Measurements from ENCODE around the gene FUCA2. TPM values are rescaled to one million over a fixed set of nuclear protein-coding genes. Genes with fewer than 3 reads are reported as not detected.
"Not testable (repeated sequence)": the region's sequence is repeated elsewhere in the genome, so short reads cannot be mapped to it uniquely, and the experiment has no call there.

FUCA2 gene
- polyA plus RNA-seq, 1 experiment = 66.8 TPM

GRCh38 chr6:143449082-143449713 is 62.3 kb downstream of the FUCA2 start:
- no peaks in the 10 kb centered on the region for H3K27me3 ChIP-seq (ENCODE audit: control insufficient read depth, insufficient read depth, low read length)
- no peak for DNase-seq (ENCODE audit: low read depth, low spot score)
- peak overlapping the region; percentile 95 for H3K4me3 ChIP-seq (ENCODE audit: low read depth, low read length)
- ChIA-PET CTCF (no interaction called here), POLR2A (interaction anchor here (0.6 to 1.6 kb wide), 3 partner anchors 7 to 925 kb away, joined by 3 to 6 read pairs (median 5); no protein-coding TSS in a partner anchor)
- no peaks in the 10 kb centered on the region for H3K9me3 ChIP-seq (ENCODE audit: control insufficient read depth, insufficient read depth, low read length)
- H3K27ac ChIP-seq (ENCODE audit: low read depth, low read length) = no peak overlapping the region
- TF ChIP-seq CTCF (IDR thresholded peaks at IDR 0.05; ENCODE audit: low read depth, low read length) = no peak

GRCh38 chr6:143447865-143448264 is 63.7 kb downstream of the FUCA2 start:
- POLR2A ChIA-PET = not testable (repeated sequence)
- CTCF ChIA-PET = interaction anchor here (1.4 to 2.0 kb wide), 2 partner anchors 20 to 973 kb away, joined by 3 to 8 read pairs; no protein-coding TSS in a partner anchor

More at GRCh38 chr6:143447865-143448264, 63.7 kb downstream of the FUCA2 start:
- H3K27me3 ChIP-seq (ENCODE audit: control insufficient read depth, insufficient read depth, low read length); DNase-seq (ENCODE audit: low read depth, low spot score); H3K9me3 ChIP-seq (ENCODE audit: control insufficient read depth, insufficient read depth, low read length); H3K27ac ChIP-seq (ENCODE audit: low read depth, low read length); H3K4me3 ChIP-seq (ENCODE audit: low read depth, low read length): not testable (repeated sequence)

Small RNA genes within 50 kb of the gene (small RNA-seq; reads per million reads assigned to genes)
- not detected for gene RNA5SP221 (ENCODE audit: insufficient read length, low read depth)

Other genes starting within 250 kb of the FUCA2 start
- 4.3 and 5.6 TPM in 2 replicates for gene ADAT2, start 61.0 kb downstream of the FUCA2 start, polyA plus RNA-seq (2011; rRNA removed)
- gene PEX3, start 60.9 kb downstream of the FUCA2 start, polyA plus RNA-seq (2011; rRNA removed) = 29.3 and 30.9 TPM in 2 replicates
- gene PHACTR2, start 166.2 kb upstream of the FUCA2 start, polyA plus RNA-seq (2011; rRNA removed) = 26.8 and 38.0 TPM in 2 replicates